Heart left ventricle (tissue), 13 donors: Measurements from ENCODE around the gene BICRA.

ENCODE experiments used
- CTCF ChIP-seq, 12 donors: fragments of 200-600 bp; sonication (generic) in 4 of 12; IDR thresholded peaks; one replicate each; pipeline versions ENCODE4 v1.5.0 to v1.8.0; 2018 to 2022; ENCODE audit warnings: antibody characterized with exemption in 12 of 12, mild to moderate bottlenecking in 5 of 12
- POLR2A ChIP-seq, 2 donors: fragments of 450-650 bp; IDR thresholded peaks; one replicate each; pipeline ENCODE4 v1.6.1; 2017; ENCODE audit warnings: antibody characterized with exemption in 2 of 2, mild to moderate bottlenecking in 2 of 2, moderate library complexity in 2 of 2
- donor health status: ischemic (EF 13 %, LVEDD 7.1; RV severe dilation, severe dysfunction).
- donor health status: DM: no; HTN: yes; CAD: no.
- donor health status: DM: no; HTN: no; CAD: no.
- donor health status: ischemic (EF 25% LVEDD 6.9; RV normal size, moderate dysfunction).
- donor health status: ischemic (EF 25% LVEDD 5.7; RV mildly dilated, moderate dysfunction).
- donor health status: ischemic (EF 35%, LVEDD 5.7; RV mildly dilated, moderate dysfunction).
- donor health status: nonischemic (EF 11% LVEDD 7.7; RV severe dilation, severe dysfunction).
- donor health status: DM: yes; HTN: yes; CAD: no.
- donor health status: PGD.
- donor health status: ischemic (EF 29% LVEDD 5.4; RV normal size, mild dysfunction).
- donor health status: nonischemic (EF 23%, LVEDD 6.1; RV moderate dilation, normal function).

DNA sequence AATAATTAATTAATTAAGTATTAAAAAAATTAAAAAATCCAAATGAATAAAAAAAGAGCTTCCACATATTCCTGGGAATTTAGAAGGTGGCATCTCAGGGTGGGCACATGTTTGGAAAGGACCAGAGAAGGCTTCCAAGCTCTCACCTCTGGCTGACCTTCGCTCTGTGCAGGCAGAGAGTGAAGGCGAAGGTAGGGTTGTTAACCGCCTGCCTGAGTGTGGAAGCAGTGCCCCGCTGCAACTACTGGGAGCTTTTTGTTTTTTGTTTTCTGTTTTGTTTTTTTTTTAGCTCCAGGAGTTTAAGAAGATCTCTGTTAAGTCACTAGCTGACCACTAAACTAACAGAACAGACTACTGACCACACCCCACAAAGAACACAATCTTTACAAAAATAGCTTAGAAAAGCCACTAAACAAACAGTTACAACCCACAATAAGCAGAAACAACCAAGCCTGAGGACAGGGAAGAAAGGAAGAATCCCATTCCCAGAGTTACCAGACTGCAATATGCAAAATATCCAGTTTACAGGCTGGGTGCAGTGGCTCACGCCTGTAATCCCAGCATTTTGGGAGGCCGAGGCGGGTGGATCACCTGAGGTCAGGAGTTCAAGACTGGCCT is 47.4 kb upstream of the BICRA start:
- no peak for TF ChIP-seq POLR2A (IDR thresholded peaks at IDR 0.05)
- no peak for TF ChIP-seq CTCF (IDR thresholded peaks at IDR 0.05)
